Lung (tissue), 12 donors: Measurements from ENCODE around the gene BLOC1S1. TPM values are rescaled to one million over a fixed set of nuclear protein-coding genes. Genes with fewer than 3 reads are reported as not detected.

ENCODE experiments used
- ATAC-seq: fragments of 200-7000 bp; cut with Tn5 transposase; one replicate; pipeline ENCODE4 v1.9.1; 2020; ENCODE audit warnings: moderate number of reproducible peaks; ENCODE audit not compliant: insufficient read depth, low FRiP score
- DNase-seq, 3 donors: peaks; one replicate each; pipeline ENCODE4 v3.0.0-alpha.2; 2013 to 2017
- H3K27ac ChIP-seq, 2 donors: one replicate each; pipeline ENCODE4 v1.5.1; 2013; ENCODE audit warnings: mild to moderate bottlenecking in 2 of 2, moderate library complexity in 2 of 2, control low read depth in 1 of 2, inconsistent platforms in 1 of 2, low read depth in 1 of 2, low read length in 1 of 2
- H3K27me3 ChIP-seq, 3 donors: one replicate each; pipeline ENCODE4 v1.5.1; 2013; ENCODE audit warnings: low read length in 2 of 3; ENCODE audit not compliant: control insufficient read depth in 3 of 3, insufficient read depth in 3 of 3
- H3K36me3 ChIP-seq, 4 donors: one replicate each; pipeline ENCODE4 v1.5.1; 2013; ENCODE audit warnings: low read length in 4 of 4, mild to moderate bottlenecking in 1 of 4, moderate library complexity in 1 of 4; ENCODE audit not compliant: control insufficient read depth in 4 of 4, insufficient read depth in 4 of 4
- H3K4me1 ChIP-seq, 5 donors: one replicate each; pipeline ENCODE4 v1.5.1; 2013; ENCODE audit warnings: low read length in 5 of 5, mild to moderate bottlenecking in 2 of 5, moderate library complexity in 1 of 5; ENCODE audit not compliant: control insufficient read depth in 5 of 5, insufficient read depth in 5 of 5
- H3K4me3 ChIP-seq: one replicate; pipeline ENCODE4 v1.5.1; 2013; ENCODE audit warnings: mild to moderate bottlenecking, control low read depth, moderate library complexity
- H3K9ac ChIP-seq, 2 donors: one replicate each; pipeline ENCODE4 v1.5.1; 2013; ENCODE audit warnings: low read length in 2 of 2, control low read depth in 1 of 2; ENCODE audit not compliant: insufficient read depth in 1 of 2
- H3K9me3 ChIP-seq, 4 donors: one replicate each; pipeline ENCODE4 v1.5.1; 2013; ENCODE audit warnings: low read length in 3 of 4, mild to moderate bottlenecking in 1 of 4, moderate library complexity in 1 of 4; ENCODE audit not compliant: control insufficient read depth in 4 of 4, insufficient read depth in 3 of 4
- CTCF ChIP-seq: IDR thresholded peaks from 2 replicates; pipeline ENCODE4 v1.5.1; 2012; ENCODE audit warnings: mild to moderate bottlenecking; ENCODE audit errors: control extremely low read depth, extremely low read depth
- WGBS, 2 donors: extraction: QIAGEN DNeasy Blood & Tissue Kit; methylation state at CpG; one replicate each; pipeline ENCODE4 v1.1.7; 2013; 5-methylcytosine and 5-hydroxymethylcytosine counted together
- polyA plus RNA-seq, 2 donors: library from polyadenylated mRNA; stranded (reverse); fragments of 200-250 nt; gene quantifications; one replicate each; pipeline ENCODE4 v1.2.1, GENCODE V29; 2013
- total RNA-seq, 2 donors: library from RNA; depleted of rRNA in 1 of 2; stranded (reverse); fragments of >200 nt in 1 of 2; gene quantifications; one replicate each; pipeline ENCODE4 v1.2.1, GENCODE V29; 2014 to 2021
- donor health status: control.
- donor health status: control.
- donor health status: Bipolar disorder and iron deficiency.
- donor health status: healthy.
- donor health status: DM: yes; HTN: yes; CAD: no.

The BLOC1S1 gene
- total and polyA plus RNA-seq, 4 donors, result 53.9 to 374 (median 242) TPM

GRCh38 chr12:55720894-55721444 is 5.1 kb downstream of the BLOC1S1 start:
- peaks cover 3 to 23% (median 21%) of the 10 kb centered on the region in 5 donors for H3K4me1 ChIP-seq
- ATAC-seq, result peak; percentile 69
- TF ChIP-seq CTCF, result peak; percentile 5
- H3K27ac ChIP-seq, result peak overlapping the region; percentile 35 to 81
- no peaks in the 10 kb centered on the region for H3K9me3 ChIP-seq
- H3K27me3 ChIP-seq, result no peaks in the 10 kb centered on the region
- H3K36me3 ChIP-seq, result peaks cover 5 to 37% (median 24%) of the 10 kb centered on the region in 4 donors
- no peak overlapping the region for H3K9ac ChIP-seq
- no peak for DNase-seq
- 37 to 68% methylated on average over 9 of the region's 9 CpGs for WGBS, 2 donors
- no peak overlapping the region for H3K4me3 ChIP-seq

GRCh38 chr12:55721601-55722213 is 5.9 kb downstream of the BLOC1S1 start:
- TF ChIP-seq CTCF, result no peak
- 74 to 86% methylated on average over 14 of the region's 14 CpGs for WGBS, 2 donors
- H3K4me1 ChIP-seq, result peaks cover 3 to 21% (median 19%) of the 10 kb centered on the region in 5 donors
- no peak overlapping the region for H3K4me3 ChIP-seq
- H3K36me3 ChIP-seq, result peaks cover 5 to 41% (median 30%) of the 10 kb centered on the region in 4 donors
- DNase-seq (no peak), ATAC-seq (no peak)
- H3K27me3 ChIP-seq, result no peaks in the 10 kb centered on the region
- H3K27ac ChIP-seq, result peak overlapping the region; percentile 35 to 47
- no peak overlapping the region for H3K9ac ChIP-seq
- H3K9me3 ChIP-seq, result no peaks in the 10 kb centered on the region

- no peak for DNase-seq
- H3K9me3 ChIP-seq, result no peaks in the 10 kb centered on the region
- no peak overlapping the region for H3K9ac ChIP-seq
- no peak for ATAC-seq
- H3K36me3 ChIP-seq, result peaks cover 5 to 46% (median 36%) of the 10 kb centered on the region in 4 donors
- H3K4me1 ChIP-seq, result peaks cover 3 to 21% (median 9%) of the 10 kb centered on the region in 5 donors
- 96 to 97% methylated on average over 8 of the region's 8 CpGs for WGBS, 2 donors
- H3K27ac ChIP-seq, result no peak overlapping the region
- no peak for TF ChIP-seq CTCF
- H3K27me3 ChIP-seq, result no peaks in the 10 kb centered on the region
- H3K4me3 ChIP-seq, result no peak overlapping the region
Measured at GRCh38 chr12:55722948-55723347, 7.1 kb downstream of the BLOC1S1 start.
